ENCODE results near the gene SLC29A2.
"Not testable (repeated sequence)": the region's sequence is repeated elsewhere in the genome, so short reads cannot be mapped to it uniquely, and the experiment has no call there.

The SLC29A2 gene

GRCh38 chr11:66384316-66384715 lies 12.8 kb upstream of the SLC29A2 start:
- DNase-seq (ENCODE audit: low spot score) = not testable (repeated sequence)

- not testable (repeated sequence) for DNase-seq (ENCODE audit: low spot score)
Observed at GRCh38 chr11:66380264-66380663, 8.7 kb upstream of the SLC29A2 start.

DNA sequence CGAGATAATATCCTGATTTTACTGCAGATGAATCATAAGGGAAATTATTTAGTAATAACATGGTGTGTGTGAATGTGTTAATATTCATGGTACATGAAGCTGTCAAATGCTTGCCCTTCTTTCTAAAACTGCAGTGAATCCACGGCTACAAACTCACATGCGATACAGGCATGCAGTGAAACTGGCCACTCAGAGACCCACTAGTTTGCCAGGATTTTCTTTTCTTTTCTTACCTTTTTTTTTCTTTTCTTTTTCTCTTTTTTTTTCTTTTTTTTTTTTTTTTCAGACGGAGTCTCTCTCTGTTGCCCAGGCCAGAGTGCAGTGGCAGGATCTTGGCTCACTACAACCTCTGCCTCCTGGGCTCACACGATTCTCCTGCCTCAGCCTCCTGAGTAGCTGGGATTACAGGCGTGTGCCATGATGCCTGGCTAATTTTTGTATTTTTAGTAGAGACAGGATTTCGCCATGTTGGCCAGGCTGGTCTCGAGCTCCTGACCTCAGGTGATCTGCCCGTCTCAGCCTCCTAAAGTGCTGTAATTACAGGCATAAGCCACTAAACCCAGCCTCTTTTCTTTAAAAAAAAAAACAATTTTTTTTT lies 2.2 kb upstream of the SLC29A2 start:
- not testable (repeated sequence) for DNase-seq (ENCODE audit: low spot score)

GRCh38 chr11:66373265-66373664 lies 1.7 kb upstream of the SLC29A2 start:
- no peak for DNase-seq (ENCODE audit: low spot score)

DNA sequence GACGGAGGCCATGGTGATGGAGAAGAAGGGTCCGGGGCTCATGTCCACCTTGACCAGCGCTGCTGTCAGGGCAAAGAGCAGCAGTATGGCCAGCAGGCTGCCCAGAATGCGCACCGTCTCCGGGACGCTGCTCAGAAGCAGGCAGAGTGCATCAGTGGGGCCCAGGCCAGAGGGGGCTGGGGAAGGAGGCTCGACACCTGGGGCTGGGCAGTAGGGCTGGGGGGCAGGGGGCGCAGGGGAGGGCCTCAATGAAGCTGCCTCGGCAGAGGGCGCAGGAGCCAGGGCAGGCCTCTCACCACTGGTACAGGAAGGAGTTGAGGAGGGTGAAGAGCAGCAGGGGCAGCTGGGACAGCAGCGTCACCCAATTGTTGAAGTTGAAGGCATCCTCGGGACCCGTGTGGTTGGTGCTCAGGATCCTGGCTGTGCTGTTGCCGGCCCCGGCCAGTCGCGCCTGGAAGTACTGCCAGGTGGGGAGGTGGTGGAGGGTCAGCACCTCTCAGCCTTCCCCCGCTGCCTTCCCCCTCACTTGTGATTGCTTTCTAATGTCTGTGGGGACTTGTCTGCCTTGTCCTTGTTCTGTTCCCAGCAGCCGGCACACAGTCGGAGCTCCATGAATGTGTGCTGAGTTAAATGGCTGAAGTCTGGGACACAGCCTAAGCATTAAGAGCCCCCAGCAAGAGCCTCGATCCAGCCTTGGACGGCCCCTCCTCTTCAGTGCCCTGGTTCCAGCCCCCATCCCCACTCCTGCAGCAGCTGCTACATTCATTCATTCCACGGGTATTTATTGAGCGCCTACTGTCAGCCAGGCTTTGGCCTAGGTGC lies 2.3 kb downstream of the SLC29A2 start:
- no peak for DNase-seq (ENCODE audit: low spot score)

DNA sequence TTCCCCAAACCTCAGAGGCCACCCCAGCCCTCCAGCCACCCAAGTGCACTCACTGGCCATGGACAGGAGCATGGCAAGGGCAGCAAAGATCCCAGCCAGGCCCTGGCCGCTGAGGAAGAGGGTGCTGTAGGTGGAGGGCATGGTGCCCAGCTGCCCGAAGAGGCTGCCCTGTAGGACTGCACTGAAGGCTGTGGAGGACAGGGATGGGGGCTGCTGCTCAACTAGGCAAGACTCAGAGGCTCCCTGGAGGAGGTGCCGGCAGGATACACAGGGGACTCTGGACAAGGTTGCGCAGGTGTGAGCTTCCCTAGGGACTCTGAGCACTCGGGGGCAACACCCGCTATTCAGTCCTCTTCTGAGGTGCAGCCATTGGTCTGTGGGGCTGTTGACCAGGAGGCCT lies 3.1 kb downstream of the SLC29A2 start:
- DNase-seq (ENCODE audit: low spot score) = no peak

DNA sequence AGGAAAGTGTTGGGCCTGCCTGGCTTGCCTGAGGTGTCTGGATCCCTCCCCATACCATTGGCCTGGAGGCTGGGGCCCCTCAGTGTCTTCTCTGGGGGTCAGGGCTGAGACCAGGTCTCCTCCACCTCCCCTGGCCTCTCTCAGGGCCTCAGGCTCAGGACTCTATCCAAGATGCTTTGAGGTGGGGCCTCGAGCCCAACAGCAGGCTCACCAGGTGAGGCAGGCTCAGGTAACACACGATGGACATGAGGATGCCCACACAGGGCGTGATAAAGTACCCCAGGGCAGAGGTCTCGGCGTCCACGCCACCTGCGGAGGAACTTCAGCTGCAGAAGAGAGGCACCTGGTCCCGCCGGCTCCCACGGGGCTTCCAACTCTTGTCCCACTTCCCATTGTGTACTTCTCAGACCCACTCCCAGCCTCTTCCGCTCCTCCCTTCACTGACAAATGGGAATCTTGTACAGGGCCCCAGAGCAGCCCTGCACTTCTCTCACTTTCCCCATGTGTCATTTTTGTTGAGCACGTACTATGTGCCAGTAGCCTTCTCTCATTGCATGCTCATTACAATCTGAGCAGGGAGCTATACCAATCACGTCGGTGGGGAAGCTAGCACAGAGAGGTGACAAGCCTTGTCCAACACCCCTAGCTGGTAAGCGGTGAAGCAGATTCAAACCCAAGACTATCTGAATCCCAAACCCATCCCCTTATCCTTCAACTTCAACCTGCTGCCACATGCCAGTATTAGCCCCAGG lies 3.8 kb downstream of the SLC29A2 start:
- no peak for DNase-seq (ENCODE audit: low spot score)

- DNase-seq (ENCODE audit: low spot score) = no peak
Observed at GRCh38 chr11:66366844-66367477, 4.6 kb downstream of the SLC29A2 start.

GRCh38 chr11:66365711-66366619 lies 5.6 kb downstream of the SLC29A2 start:
- no peak for DNase-seq (ENCODE audit: low spot score)

DNA sequence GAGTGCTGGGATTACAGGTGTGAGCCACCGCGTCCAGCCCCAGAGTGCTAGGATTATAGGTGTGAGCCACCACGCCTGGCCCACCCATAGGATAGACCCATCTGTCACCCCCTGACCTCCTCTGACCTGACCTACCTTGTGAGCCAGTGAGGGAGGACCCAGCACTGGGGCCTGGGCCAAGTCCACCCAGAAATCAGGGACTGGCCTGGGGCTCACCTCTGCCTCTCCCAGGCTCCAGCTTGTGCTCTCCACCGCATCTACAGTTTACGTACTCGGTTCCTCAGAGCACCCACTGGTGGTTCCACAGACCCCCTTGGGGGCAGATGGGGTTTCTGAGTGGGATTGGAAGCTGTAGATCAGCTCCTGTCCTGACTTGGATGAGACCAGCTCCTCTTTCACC lies 6.4 kb downstream of the SLC29A2 start:
- no peak for DNase-seq (ENCODE audit: low spot score)

- DNase-seq (ENCODE audit: low spot score) = peak; percentile 58
Observed at GRCh38 chr11:66363805-66364535, 7.6 kb downstream of the SLC29A2 start.

DNA sequence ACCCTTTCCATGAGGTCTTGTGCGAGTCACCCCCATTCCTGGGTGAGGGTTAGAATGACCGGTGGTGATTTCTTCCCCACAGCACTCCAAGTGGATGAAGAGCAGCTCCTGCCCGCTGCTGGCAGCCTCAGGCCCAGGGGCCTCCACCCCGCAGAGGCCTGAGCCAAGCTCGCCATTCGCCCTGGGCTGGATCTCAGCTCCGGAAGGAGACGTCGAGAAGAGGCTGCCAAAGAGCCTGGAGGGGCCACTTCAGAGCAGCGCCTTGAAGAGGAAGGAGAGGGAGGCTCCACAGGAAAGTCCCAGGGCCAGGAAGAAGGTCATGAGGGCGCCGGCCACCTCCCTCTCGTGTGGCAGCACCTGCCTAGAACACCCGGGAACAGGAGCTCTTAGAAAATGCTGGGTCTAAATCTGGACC lies 8.4 kb downstream of the SLC29A2 start:
- DNase-seq (ENCODE audit: low spot score) = no peak

GRCh38 chr11:66362481-66363147 lies 8.9 kb downstream of the SLC29A2 start:
- no peak for DNase-seq (ENCODE audit: low spot score)

GRCh38 chr11:66361502-66361941 lies 10.0 kb downstream of the SLC29A2 start:
- no peak for DNase-seq (ENCODE audit: low spot score)

- DNase-seq (ENCODE audit: low spot score) = no peak
Observed at GRCh38 chr11:66360406-66361073, 11.0 kb downstream of the SLC29A2 start.

GRCh38 chr11:66359662-66360087 lies 11.9 kb downstream of the SLC29A2 start:
- no peak for DNase-seq (ENCODE audit: low spot score)

DNA sequence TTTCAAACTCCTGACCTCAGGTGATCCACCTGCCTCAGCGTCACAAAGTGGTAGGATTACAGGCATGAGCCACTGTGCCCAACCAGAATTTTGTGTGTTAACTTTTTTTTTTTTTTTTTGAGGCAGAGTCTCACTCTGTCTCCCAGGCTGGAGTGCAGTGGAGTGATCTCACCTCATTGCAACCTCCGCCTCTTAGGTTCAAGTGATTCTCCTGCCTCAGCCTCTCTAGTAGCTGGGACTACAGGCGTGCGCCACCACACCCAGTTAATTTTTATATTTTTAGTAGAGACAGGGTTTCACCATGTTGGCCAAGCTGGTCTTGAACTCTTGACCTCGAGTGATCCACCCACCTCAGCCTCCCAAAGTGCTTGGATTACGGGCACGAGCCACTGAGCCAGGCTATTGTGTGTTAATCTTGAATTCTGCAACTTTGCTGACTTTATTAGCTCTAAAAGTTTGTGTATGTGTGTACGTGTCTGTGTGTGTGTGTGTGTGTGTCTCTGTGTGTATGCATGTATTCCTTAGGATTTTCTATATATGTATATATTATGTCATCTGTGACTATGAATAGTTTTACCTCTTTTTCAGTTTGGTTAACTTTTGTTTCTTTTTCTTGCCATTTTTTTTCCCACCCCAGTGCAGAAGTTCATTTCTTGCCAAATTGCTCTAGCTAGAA lies 20.9 kb downstream of the SLC29A2 start:
- DNase-seq (ENCODE audit: low spot score) = not testable (repeated sequence)

GRCh38 chr11:66349084-66349386 lies 22.5 kb downstream of the SLC29A2 start:
- no peak for DNase-seq (ENCODE audit: low spot score)
